ENCODE results near the gene NKD2. TPM values are rescaled to one million over a fixed set of nuclear protein-coding genes. Genes with fewer than 3 reads are reported as not detected.

The NKD2 gene
- total and polyA plus RNA-seq, 8 donors: 1.8 to 13.6 (median 7.9) TPM; not detected in 2

DNA sequence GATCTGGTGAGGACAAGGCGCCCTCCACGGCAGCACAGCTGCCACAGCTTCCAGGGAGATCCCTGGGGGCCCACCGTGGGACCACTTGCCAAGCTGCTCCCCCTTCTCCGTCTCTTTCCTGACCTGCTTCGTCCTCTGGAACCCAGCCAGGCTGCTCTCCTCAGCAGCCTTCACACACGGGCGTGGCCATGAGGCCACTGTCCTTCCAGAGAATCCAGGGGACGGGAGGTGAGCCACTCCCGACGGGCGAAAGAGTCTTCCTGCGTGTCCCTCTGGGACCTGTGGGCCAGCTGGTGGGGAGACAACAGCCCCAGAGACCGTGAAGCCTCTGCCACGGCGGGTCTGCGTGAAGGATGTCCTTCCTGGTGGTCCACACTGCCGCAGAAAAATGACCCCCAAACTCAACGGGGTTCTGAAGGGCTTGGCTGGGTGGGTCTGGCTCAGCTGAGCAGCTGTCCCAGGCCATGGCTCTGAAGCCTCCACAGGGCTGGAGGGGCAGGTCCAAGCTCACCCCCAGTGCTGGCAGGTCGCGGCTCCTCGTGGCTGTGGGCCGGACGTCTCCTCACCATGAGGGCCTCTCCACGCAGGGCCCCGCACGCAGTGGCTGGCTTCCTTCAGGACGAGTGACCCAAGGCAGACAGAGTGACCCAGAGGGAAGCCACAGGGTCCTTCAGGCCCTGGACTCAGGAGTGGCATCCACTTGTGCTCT, 47.4 kb upstream of the NKD2 start:
- no peaks in the 10 kb centered on the region for H3K36me3 ChIP-seq
- H3K4me3 ChIP-seq: no peak overlapping the region
- peaks cover 23 to 52% (median 50%) of the 10 kb centered on the region in 4 donors for H3K4me1 ChIP-seq
- H3K27me3 ChIP-seq: peaks cover 0 to 60% (median 3%) of the 10 kb centered on the region in 3 donors
- no peak for DNase-seq
- no peak overlapping the region for H3K27ac ChIP-seq
- intact Hi-C loops (cut with DNase I; ENCODE audit: low total_unique reads): no loop called here
- WGBS, 5 donors: 64 to 83% (median 81%) methylated on average over 10 to 27 of the region's 27 CpGs
- H3K9me3 ChIP-seq: no peaks in the 10 kb centered on the region
- TF ChIP-seq, protein P1, sequence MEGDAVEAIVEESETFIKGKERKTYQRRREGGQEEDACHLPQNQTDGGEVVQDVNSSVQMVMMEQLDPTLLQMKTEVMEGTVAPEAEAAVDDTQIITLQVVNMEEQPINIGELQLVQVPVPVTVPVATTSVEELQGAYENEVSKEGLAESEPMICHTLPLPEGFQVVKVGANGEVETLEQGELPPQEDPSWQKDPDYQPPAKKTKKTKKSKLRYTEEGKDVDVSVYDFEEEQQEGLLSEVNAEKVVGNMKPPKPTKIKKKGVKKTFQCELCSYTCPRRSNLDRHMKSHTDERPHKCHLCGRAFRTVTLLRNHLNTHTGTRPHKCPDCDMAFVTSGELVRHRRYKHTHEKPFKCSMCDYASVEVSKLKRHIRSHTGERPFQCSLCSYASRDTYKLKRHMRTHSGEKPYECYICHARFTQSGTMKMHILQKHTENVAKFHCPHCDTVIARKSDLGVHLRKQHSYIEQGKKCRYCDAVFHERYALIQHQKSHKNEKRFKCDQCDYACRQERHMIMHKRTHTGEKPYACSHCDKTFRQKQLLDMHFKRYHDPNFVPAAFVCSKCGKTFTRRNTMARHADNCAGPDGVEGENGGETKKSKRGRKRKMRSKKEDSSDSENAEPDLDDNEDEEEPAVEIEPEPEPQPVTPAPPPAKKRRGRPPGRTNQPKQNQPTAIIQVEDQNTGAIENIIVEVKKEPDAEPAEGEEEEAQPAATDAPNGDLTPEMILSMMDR (IDR thresholded peaks at IDR 0.05): no peak
- TF ChIP-seq EP300 (IDR thresholded peaks at IDR 0.05) (no peak), POLR2A (IDR thresholded peaks at IDR 0.05) (no peak), POLR2AphosphoS5 (IDR thresholded peaks at IDR 0.05) (no peak)

DNA sequence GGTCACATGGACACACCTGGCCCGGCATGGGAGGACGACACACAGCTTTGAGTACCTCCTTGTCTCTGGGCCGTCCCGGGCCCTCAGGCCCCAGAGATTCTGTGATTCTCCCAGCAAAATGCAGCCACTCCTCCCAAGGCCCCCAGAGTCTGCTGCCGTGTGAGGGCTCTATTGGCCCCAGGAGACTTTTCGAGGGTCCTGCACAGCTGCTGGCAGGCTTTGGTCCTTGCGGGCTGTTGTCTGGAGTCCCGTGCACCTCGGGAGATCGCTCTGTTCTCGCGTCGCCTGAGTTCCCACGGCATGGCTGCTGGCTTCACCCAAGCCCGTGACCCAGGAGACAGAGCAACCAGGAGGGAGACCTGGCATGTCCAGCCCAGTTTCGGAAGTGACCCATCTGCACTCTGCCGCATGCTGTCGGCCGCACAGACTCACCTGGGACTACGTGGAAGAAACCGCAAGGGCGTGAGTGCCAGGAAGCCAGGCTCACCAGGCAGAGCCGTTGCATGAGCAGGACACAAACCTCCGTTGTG, 46.8 kb upstream of the NKD2 start:
- 90 to 95% (median 93%) methylated on average over 13 to 24 of the region's 24 CpGs for WGBS, 5 donors
- H3K27me3 ChIP-seq: peaks cover 0 to 60% (median 3%) of the 10 kb centered on the region in 3 donors
- peaks cover 17 to 46% (median 43%) of the 10 kb centered on the region in 4 donors for H3K4me1 ChIP-seq
- no peak for DNase-seq
- H3K27ac ChIP-seq: no peak overlapping the region
- H3K4me3 ChIP-seq: no peak overlapping the region
- no peaks in the 10 kb centered on the region for H3K9me3 ChIP-seq
- intact Hi-C loops (cut with DNase I; ENCODE audit: low total_unique reads): no loop called here
- TF ChIP-seq POLR2AphosphoS5 (IDR thresholded peaks at IDR 0.05) (no peak), POLR2A (IDR thresholded peaks at IDR 0.05) (no peak), EP300 (IDR thresholded peaks at IDR 0.05) (no peak)
- TF ChIP-seq, protein P1 (IDR thresholded peaks at IDR 0.05): no peak
- no peaks in the 10 kb centered on the region for H3K36me3 ChIP-seq

DNA sequence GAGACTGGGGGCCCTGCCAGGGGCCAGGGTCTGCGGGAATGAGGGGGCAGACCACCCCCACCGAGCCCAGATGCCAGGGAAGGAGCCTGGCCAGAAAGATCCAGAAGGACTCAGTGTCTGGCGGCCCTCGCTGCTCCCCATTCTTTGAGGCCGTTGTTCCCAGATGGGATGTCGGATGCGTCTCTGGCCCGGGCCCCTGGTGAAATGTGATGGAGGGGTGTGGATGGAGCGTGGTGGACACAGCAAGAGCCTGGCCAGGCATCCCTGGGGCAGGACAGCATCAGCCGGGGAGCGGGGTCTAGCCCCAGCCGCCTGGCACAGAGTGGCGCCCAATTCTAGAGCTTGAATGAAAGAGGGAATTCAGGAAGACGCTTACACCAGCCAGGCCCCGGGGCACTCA, 46.2 kb upstream of the NKD2 start:
- intact Hi-C loops (cut with DNase I; ENCODE audit: low total_unique reads): no loop called here

DNA sequence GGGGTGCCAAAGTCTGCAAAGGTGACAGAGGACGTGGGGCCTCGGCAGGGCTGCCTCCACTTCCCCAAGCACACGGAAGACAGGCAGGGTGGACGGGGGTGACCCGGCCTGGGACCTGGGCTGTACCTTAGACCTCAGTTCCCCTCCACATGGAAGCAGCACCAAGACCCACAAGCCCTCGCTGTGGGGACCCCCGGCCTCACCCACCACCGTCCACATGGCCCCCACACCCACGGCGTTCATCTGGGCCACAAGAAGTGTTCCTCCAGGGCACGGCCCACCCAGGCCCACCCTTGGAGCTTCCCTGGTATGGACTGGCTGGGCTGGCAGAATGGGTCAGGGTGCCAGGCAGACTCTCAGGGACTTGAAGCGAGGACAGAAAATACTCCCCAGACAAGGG, 45.8 kb upstream of the NKD2 start:
- no peak for DNase-seq
- Histone ChIP-seq H3K27ac (peak overlapping the region in 2 of 5 donors; percentile 25 to 50), H3K36me3 (no peaks in the 10 kb centered on the region), H3K4me1 (peaks cover 6 to 35% (median 33%) of the 10 kb centered on the region in 4 donors), H3K27me3 (peaks cover 0 to 59% (median 0%) of the 10 kb centered on the region in 3 donors), H3K9me3 (no peaks in the 10 kb centered on the region), H3K4me3 (no peak overlapping the region)
- no peak for TF ChIP-seq EP300 (IDR thresholded peaks at IDR 0.05)
- TF ChIP-seq, protein P1 (IDR thresholded peaks at IDR 0.05): no peak
- TF ChIP-seq POLR2A (IDR thresholded peaks at IDR 0.05): no peak
- no peak for TF ChIP-seq POLR2AphosphoS5 (IDR thresholded peaks at IDR 0.05)
- 93 to 97% (median 95%) methylated on average over 7 to 12 of the region's 12 CpGs for WGBS, 5 donors
- intact Hi-C loops (cut with DNase I; ENCODE audit: low total_unique reads): no loop called here

More for the DNA sequence above, 46.2 kb upstream of the NKD2 start:
- DNase-seq: no peak
- Histone ChIP-seq H3K4me1 (peaks cover 10 to 39% (median 37%) of the 10 kb centered on the region in 4 donors), H3K9me3 (no peaks in the 10 kb centered on the region), H3K27me3 (peaks cover 0 to 59% (median 0%) of the 10 kb centered on the region in 3 donors), H3K36me3 (no peaks in the 10 kb centered on the region), H3K27ac (peak overlapping the region in 1 of 5 donors; percentile 50), H3K4me3 (no peak overlapping the region)
- TF ChIP-seq POLR2A (IDR thresholded peaks at IDR 0.05) (no peak), EP300 (IDR thresholded peaks at IDR 0.05) (no peak), POLR2AphosphoS5 (IDR thresholded peaks at IDR 0.05) (no peak)
- TF ChIP-seq, protein P1 (IDR thresholded peaks at IDR 0.05): no peak
- 84 to 92% (median 87%) methylated on average over 11 to 15 of the region's 15 CpGs for WGBS, 5 donors
